ENCODE measurements around the gene PLLP.

DNA sequence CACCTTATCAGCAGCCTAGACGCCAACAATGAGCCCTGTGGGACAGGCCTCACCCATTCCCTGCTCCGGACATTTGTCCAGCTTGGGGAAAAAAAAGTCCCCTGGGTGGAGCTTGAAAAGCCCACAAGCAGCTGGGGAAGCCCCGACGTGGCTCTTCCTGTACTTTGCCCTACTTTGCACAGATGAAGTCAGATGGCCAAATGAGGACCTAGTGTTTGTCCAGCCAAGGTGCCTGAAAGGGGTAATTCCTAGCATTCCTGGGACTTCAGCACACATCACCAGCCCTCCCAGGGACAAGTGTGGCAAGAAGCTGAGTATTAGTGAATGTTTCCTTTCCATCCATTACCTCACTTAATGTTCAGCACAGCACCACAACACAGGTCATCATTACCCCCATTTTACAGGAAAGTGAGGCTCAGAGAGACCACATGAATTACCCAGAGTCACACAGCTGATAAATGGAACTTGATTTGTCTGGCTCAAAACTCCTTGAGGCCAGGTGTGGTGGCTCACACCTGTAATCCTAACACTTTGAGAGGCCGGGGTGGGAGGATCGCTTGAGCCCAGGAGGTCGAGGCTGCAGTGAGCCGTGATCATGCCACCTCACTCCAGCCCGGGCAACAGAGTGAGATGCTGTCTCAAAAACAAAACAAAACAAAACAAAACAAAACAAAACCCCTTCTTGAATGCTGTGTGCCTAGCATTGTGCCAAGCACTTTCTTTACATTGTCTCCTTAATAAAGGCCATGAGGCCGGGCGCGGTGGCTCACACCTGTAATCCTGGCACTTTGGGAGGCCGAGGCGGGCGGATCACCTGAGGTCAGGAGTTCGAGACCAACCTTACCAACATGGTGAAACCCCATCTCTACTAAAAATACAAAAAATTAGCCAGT, 19.9 kb upstream of the PLLP start:
- TF ChIP-seq, protein P1, sequence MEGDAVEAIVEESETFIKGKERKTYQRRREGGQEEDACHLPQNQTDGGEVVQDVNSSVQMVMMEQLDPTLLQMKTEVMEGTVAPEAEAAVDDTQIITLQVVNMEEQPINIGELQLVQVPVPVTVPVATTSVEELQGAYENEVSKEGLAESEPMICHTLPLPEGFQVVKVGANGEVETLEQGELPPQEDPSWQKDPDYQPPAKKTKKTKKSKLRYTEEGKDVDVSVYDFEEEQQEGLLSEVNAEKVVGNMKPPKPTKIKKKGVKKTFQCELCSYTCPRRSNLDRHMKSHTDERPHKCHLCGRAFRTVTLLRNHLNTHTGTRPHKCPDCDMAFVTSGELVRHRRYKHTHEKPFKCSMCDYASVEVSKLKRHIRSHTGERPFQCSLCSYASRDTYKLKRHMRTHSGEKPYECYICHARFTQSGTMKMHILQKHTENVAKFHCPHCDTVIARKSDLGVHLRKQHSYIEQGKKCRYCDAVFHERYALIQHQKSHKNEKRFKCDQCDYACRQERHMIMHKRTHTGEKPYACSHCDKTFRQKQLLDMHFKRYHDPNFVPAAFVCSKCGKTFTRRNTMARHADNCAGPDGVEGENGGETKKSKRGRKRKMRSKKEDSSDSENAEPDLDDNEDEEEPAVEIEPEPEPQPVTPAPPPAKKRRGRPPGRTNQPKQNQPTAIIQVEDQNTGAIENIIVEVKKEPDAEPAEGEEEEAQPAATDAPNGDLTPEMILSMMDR (IDR thresholded peaks at IDR 0.05 in 8 of 11, conservative IDR thresholded peaks at IDR 0.05 in 3 of 11) = no peak
- no peak for TF ChIP-seq POLR2A (IDR thresholded peaks at IDR 0.05)
- TF ChIP-seq POLR2AphosphoS5 (IDR thresholded peaks at IDR 0.05) = no peak

Data from spleen (tissue), 7 donors.